Breast epithelium (tissue), 3 donors: ENCODE results near the gene NXN.

Experiments
- POLR2A ChIP-seq: fragments of 450-650 bp; IDR thresholded peaks from one replicate; pipeline ENCODE4 v1.6.1; 2016; ENCODE audit warnings: antibody characterized with exemption, mild to moderate bottlenecking, moderate library complexity
- TF ChIP-seq, protein P1 (sequence below), 3 donors: fragments of 450-650 bp; IDR thresholded peaks; one replicate each; pipeline ENCODE4 v1.5.1; 2016 to 2017; ENCODE audit warnings: antibody characterized with exemption in 3 of 3, mild to moderate bottlenecking in 3 of 3, moderate library complexity in 3 of 3

DNA sequence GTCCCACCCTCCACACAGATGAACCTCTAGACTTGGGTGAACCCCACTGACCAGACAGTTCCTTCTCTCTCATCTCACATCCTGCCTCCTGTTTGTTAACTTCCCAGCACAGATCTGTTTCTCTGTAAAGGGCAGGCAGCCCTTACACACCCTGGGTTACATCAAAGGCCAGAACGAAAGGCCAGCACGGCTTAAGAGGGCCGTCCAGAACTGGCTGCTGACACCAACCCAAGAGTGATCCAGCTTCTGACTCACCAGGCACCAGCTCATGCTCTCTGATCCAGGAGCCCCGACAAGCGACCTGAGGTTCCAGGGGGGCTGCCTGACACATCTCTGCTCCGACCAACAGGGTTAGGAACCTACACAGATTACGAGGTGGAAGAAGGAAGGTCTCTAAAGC is 110.5 kb downstream of the NXN start:
- TF ChIP-seq, protein P1, sequence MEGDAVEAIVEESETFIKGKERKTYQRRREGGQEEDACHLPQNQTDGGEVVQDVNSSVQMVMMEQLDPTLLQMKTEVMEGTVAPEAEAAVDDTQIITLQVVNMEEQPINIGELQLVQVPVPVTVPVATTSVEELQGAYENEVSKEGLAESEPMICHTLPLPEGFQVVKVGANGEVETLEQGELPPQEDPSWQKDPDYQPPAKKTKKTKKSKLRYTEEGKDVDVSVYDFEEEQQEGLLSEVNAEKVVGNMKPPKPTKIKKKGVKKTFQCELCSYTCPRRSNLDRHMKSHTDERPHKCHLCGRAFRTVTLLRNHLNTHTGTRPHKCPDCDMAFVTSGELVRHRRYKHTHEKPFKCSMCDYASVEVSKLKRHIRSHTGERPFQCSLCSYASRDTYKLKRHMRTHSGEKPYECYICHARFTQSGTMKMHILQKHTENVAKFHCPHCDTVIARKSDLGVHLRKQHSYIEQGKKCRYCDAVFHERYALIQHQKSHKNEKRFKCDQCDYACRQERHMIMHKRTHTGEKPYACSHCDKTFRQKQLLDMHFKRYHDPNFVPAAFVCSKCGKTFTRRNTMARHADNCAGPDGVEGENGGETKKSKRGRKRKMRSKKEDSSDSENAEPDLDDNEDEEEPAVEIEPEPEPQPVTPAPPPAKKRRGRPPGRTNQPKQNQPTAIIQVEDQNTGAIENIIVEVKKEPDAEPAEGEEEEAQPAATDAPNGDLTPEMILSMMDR (IDR thresholded peaks at IDR 0.05) = no peak
- TF ChIP-seq POLR2A = no peak
